Measurements from ENCODE around the gene CMIP.

The CMIP gene

GRCh38 chr16:81715358-81716196 is 271.0 kb downstream of the CMIP start:
- H3K9me2 ChIP-seq (replicated peaks; ENCODE audit: low read depth, low read length), result no peaks in the 10 kb centered on the region
- no peaks in the 10 kb centered on the region for H3K9me3 ChIP-seq (ENCODE audit: insufficient read depth, low read depth, low read length)
- H3K36me3 ChIP-seq (ENCODE audit: insufficient read depth, low read length), result no peaks in the 10 kb centered on the region
- no peaks in the 10 kb centered on the region for H3F3A ChIP-seq (ENCODE audit: low read depth)
- no peak overlapping the region for H2AFZ ChIP-seq (ENCODE audit: low read length)
- no peak overlapping the region for H3K4me3 ChIP-seq (ENCODE audit: low read length, poor library complexity, severe bottlenecking)
- peaks cover 7% of the 10 kb centered on the region for H3K4me1 ChIP-seq (ENCODE audit: insufficient read depth, low read length, poor library complexity, severe bottlenecking)
- no peaks in the 10 kb centered on the region for H3K27me3 ChIP-seq (ENCODE audit: insufficient read depth, low read length, poor library complexity, severe bottlenecking)
- H3K4me2 ChIP-seq (ENCODE audit: low read depth, low read length, poor library complexity, severe bottlenecking), result no peak overlapping the region
- no peaks in the 10 kb centered on the region for H4K20me1 ChIP-seq (ENCODE audit: insufficient read depth, low read length, poor library complexity, severe bottlenecking)
- H3K9ac ChIP-seq (ENCODE audit: low read depth, low read length, poor library complexity, severe bottlenecking), result no peak overlapping the region
- no peak for TF ChIP-seq EZH2phosphoT487 (IDR thresholded peaks at IDR 0.05; ENCODE audit: borderline replicate concordance)
- TF ChIP-seq CTCF (conservative IDR thresholded peaks at IDR 0.05; ENCODE audit: low read length), result no peak
- H3K79me2 ChIP-seq (ENCODE audit: insufficient read depth, low read length), result no peaks in the 10 kb centered on the region

GRCh38 chr16:81716478-81717225 is 272.0 kb downstream of the CMIP start:
- Histone ChIP-seq H3K9ac (ENCODE audit: low read depth, low read length, poor library complexity, severe bottlenecking) (no peak overlapping the region), H3K4me3 (ENCODE audit: low read length, poor library complexity, severe bottlenecking) (no peak overlapping the region), H3K36me3 (ENCODE audit: insufficient read depth, low read length) (no peaks in the 10 kb centered on the region), H3F3A (ENCODE audit: low read depth) (no peaks in the 10 kb centered on the region), H3K9me3 (ENCODE audit: insufficient read depth, low read depth, low read length) (no peaks in the 10 kb centered on the region), H2AFZ (ENCODE audit: low read length) (no peak overlapping the region), H3K4me1 (ENCODE audit: insufficient read depth, low read length, poor library complexity, severe bottlenecking) (peaks cover 7% of the 10 kb centered on the region), H3K79me2 (ENCODE audit: insufficient read depth, low read length) (no peaks in the 10 kb centered on the region), H3K9me2 (replicated peaks; ENCODE audit: low read depth, low read length) (no peaks in the 10 kb centered on the region), H4K20me1 (ENCODE audit: insufficient read depth, low read length, poor library complexity, severe bottlenecking) (no peaks in the 10 kb centered on the region), H3K4me2 (ENCODE audit: low read depth, low read length, poor library complexity, severe bottlenecking) (no peak overlapping the region), H3K27me3 (ENCODE audit: insufficient read depth, low read length, poor library complexity, severe bottlenecking) (no peaks in the 10 kb centered on the region)
- TF ChIP-seq EZH2phosphoT487 (IDR thresholded peaks at IDR 0.05; ENCODE audit: borderline replicate concordance) (no peak), CTCF (conservative IDR thresholded peaks at IDR 0.05; ENCODE audit: low read length) (no peak)

GRCh38 chr16:81717662-81718189 is 273.1 kb downstream of the CMIP start:
- no peak overlapping the region for H3K4me2 ChIP-seq (ENCODE audit: low read depth, low read length, poor library complexity, severe bottlenecking)
- H3K9me3 ChIP-seq (ENCODE audit: insufficient read depth, low read depth, low read length), result no peaks in the 10 kb centered on the region
- no peaks in the 10 kb centered on the region for H4K20me1 ChIP-seq (ENCODE audit: insufficient read depth, low read length, poor library complexity, severe bottlenecking)
- TF ChIP-seq CTCF (conservative IDR thresholded peaks at IDR 0.05; ENCODE audit: low read length) (no peak), EZH2phosphoT487 (IDR thresholded peaks at IDR 0.05; ENCODE audit: borderline replicate concordance) (no peak)
- H3K27me3 ChIP-seq (ENCODE audit: insufficient read depth, low read length, poor library complexity, severe bottlenecking), result no peaks in the 10 kb centered on the region
- no peaks in the 10 kb centered on the region for H3K79me2 ChIP-seq (ENCODE audit: insufficient read depth, low read length)
- H3K9me2 ChIP-seq (replicated peaks; ENCODE audit: low read depth, low read length), result no peaks in the 10 kb centered on the region
- H3K4me1 ChIP-seq (ENCODE audit: insufficient read depth, low read length, poor library complexity, severe bottlenecking), result peaks cover 7% of the 10 kb centered on the region
- no peak overlapping the region for H2AFZ ChIP-seq (ENCODE audit: low read length)
- no peaks in the 10 kb centered on the region for H3F3A ChIP-seq (ENCODE audit: low read depth)
- H3K9ac ChIP-seq (ENCODE audit: low read depth, low read length, poor library complexity, severe bottlenecking), result no peak overlapping the region
- no peak overlapping the region for H3K4me3 ChIP-seq (ENCODE audit: low read length, poor library complexity, severe bottlenecking)
- H3K36me3 ChIP-seq (ENCODE audit: insufficient read depth, low read length), result no peaks in the 10 kb centered on the region

All from Loucy (cell line).